NCI-H2196 (cell line): ENCODE measurements around the gene C1orf105.
"Not testable (repeated sequence)": the region's sequence is repeated elsewhere in the genome, so short reads cannot be mapped to it uniquely, and the experiment has no call there.

ENCODE experiments used
- DNase-seq: peaks from one replicate; lab custom pipeline; 2025; ENCODE audit not compliant: unreplicated experiment; lab: John Stamatoyannopoulos, UW

Gene C1orf105, protein sequence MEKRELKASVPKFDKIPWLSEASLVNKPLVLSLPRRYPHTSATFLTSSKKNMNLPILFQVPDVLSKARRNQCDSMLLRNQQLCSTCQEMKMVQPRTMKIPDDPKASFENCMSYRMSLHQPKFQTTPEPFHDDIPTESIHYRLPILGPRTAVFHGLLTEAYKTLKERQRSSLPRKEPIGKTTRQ

GRCh38 chr1:172420385-172420784 is at the start of gene C1orf105:
C1orf105 (plus strand) TSS chr1:172420685; CDS start chr1:172420886, 201 bp downstream.
- no peak for DNase-seq

DNA sequence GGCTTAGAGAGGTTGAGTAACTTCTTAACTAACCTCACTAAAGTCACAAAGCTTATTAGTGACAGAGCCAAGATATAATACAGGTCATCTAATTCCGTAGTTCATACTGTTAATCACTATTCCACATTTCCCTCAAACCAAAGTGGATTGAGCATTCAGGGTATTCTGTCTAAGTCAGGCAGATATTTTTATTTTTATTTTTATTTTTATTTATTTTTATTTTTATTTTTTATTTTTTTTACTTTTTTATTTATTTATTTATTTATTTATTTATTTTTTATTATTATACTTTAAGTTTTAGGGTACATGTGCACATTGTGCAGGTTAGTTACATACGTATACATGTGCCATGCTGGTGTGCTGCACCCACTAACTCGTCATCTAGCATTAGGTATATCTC is 48.8 kb upstream of the C1orf105 start:
- not testable (repeated sequence) for DNase-seq

DNA sequence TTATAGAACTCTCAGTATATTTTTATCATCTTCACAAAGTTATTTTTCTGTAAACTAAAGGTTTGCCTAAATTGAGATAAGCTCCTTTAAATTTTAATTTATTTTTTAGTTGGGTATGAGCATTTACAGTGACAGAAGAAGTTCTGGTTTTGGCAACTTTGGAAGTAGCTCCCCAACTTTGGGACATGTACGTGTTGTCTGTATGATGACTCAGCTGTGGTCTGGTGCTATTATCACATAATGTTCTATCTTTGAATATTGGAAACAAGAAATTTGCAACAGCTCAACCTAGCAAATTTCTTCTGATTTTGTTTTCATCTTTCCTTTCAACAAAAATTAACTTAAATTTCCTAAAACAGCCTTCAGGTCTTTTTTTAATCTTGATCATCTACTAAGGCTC is 46.6 kb upstream of the C1orf105 start:
- DNase-seq = no peak

GRCh38 chr1:172375211-172375631 is 45.3 kb upstream of the C1orf105 start:
- no peak for DNase-seq

DNA sequence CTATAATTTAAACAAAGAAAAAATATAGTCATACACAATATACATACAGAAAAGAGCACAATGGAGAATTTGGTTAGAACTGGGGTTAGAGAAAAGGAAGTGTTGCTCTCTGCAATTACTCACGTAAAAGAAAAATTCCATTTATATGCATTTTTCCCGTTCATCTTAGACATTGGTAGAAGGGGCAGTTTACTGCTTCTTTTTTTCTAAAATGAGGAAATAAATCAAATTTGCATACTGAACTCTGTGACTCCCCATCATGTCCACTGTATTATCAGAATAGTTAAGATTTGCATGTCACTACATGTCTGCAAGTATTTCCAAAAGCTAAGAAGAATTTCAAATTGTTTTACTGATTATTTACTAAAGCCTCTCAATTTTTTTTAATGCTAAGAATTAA is 44.1 kb upstream of the C1orf105 start:
- DNase-seq = no peak

GRCh38 chr1:172377565-172377964 is 42.9 kb upstream of the C1orf105 start:
- no peak for DNase-seq

- no peak for DNase-seq
Observed at GRCh38 chr1:172378109-172378760, 42.2 kb upstream of the C1orf105 start.

GRCh38 chr1:172380441-172381244 is 39.8 kb upstream of the C1orf105 start:
- no peak for DNase-seq

DNA sequence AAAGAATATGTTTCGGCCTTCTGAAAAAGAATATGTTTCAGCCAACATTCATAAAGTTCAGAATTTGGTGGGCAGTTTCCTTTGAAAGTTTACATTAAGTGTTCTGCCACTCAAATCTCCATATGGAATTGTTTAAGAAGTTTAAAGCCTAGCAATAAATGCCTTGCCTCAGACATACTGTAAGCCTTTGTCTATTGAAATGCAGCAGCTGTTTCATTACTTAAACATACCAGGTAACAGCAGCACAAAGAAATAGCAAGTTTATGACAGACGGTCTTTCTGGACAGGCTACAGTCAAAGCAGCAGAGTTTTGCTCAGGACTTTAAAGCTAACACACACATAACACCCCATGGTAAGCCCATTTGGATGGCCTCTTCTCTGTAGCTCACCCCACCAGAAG is 38.5 kb upstream of the C1orf105 start:
- no peak for DNase-seq

DNA sequence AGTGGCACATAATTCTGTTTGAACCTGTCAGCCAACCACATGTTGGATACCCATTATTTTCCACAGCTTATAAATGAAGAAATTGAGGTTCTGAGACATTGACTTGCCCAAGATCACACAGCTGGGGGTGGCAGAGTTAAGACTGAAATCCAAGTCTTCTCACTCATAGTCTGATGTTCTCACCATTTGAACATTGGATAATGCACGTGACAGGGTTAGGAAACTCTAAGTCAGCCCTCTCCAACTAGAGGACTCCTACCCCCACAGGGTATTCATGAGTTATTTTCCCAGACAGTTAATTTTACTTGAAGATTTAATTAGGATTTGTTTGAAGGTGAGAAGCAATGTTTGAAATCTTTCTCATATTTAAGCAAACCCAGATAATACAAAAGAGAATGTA is 38.1 kb upstream of the C1orf105 start:
- no peak for DNase-seq

DNA sequence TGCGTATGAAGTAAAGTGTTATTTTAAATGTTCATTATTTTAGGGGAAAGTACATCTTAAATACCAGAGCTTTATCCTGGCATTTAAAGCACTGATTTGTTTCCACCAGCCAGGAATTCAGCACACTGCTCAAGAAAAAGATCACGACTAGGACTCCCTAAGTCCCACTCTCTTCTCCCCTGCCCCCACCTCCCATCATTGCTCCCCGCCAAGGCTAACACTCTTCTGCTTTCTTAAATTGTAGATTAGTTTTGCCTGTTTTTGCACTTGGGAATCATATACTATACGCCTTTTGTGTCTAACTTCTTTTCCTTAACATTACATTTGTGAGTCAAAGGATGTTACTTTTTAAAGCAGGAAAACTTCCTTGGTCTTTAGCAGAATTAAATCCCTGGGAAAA is 37.5 kb upstream of the C1orf105 start:
- no peak for DNase-seq

DNA sequence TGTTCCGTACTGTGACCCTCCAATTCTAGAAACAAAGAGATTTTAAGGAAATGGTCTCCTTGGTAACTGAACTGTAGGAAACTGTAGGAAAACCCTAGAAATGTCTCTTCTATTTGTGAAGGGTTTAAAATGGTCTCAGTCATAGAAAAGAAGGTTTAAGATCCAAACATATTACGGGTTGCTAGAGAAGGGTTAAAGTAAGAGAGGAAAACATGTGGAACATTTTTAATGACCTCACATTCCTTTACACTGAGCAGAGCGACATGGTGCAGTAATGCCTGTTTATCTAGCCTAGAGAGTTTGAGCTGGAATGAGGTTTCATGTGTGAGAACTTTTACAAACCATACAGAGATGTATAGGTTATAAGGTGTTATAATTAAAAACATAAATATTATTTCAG is 36.9 kb upstream of the C1orf105 start:
- DNase-seq = no peak

DNA sequence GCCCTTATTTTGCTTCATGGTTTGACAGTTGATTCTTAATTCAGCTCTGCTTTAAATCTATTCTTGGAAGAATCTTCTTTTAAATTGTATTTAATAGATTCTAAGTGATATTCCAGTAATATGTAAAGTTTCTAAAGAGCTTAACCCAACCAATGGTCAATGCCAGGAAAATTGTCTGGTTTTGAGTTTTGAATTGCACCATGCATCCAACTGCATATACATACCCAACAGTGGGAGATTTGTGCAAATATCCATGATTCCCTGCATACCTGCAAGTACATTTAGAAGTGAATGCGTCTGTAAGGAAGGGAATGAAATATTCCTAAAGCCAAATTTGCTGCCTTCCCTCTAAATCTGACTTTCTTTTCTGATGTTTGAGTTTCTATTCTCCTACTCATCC is 35.8 kb upstream of the C1orf105 start:
- no peak for DNase-seq

GRCh38 chr1:172386046-172386445 is 34.4 kb upstream of the C1orf105 start:
- no peak for DNase-seq

DNA sequence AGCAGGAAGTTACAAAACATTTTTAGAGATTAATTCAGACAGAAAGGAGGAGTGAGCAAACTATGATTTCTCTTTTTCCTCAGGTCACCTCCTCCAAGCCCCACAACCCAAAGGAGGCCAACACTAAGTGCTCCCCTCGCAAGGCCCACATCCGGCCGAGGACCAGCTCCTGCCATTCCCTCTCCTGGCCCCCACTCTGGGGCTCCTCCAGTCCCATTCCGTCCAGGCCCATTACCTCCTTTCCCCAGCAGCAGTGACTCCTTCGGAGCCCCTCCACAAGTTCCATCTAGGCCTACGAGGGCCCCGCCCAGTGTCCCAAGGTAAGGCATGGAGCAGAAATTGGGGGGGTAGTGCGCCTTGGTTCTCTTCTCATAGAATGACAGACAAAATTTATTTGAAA is 32.0 kb upstream of the C1orf105 start:
- DNase-seq = no peak

- no peak for DNase-seq
Observed at GRCh38 chr1:172390301-172390682, 30.2 kb upstream of the C1orf105 start.

- no peak for DNase-seq
Observed at GRCh38 chr1:172390683-172391551, 29.6 kb upstream of the C1orf105 start.

DNA sequence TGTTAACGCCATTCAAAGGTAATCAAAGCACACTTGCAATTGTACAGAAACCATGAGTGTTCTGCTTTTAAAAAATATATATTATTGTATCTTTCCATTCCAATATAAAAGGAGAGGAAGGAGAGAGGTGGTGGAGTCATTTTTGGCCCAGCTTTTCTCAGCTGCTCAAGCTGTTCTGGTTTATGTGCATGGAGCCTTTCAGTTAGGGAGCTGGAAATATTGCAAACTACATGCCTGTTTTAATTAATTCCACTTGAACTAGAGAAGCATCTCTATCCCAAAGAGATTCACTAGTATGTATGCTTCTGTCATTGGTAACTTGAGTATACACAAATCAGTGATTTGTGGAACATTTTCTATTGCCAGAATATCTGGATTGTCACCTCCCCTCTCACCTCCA is 28.5 kb upstream of the C1orf105 start:
- DNase-seq = no peak

GRCh38 chr1:172393354-172393753 is 27.1 kb upstream of the C1orf105 start:
- no peak for DNase-seq

GRCh38 chr1:172394141-172394751 is 26.2 kb upstream of the C1orf105 start:
- DNase-seq = no peak

DNA sequence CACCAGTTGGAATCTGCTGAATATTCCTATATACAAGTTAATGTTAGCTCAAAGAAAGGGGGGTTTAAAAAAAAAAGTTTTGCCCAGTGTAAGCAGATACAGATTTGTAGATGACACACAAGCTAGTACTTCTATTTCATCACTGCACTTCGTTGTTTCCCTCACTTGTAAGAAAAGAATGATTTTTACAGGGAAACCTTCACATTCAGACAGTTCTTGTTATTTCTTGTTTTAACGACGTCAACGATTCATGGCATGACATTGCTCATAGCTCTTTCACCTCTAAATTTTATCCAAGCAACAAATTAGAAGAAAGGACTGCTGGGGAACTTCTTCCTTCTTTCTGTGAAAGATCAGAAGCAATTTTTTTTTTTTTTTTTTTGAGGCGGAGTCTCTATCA is 25.7 kb upstream of the C1orf105 start:
- no peak for DNase-seq
